HG03064 (cell line): ENCODE measurements around the gene IQCH.

ENCODE experiments used
- ATAC-seq: cut with Tn5 transposase; IDR thresholded peaks from one replicate; pipeline ENCODE4 v1.9.1; 2021; ENCODE audit warnings: low read depth; ENCODE audit not compliant: unreplicated experiment

Gene IQCH

GRCh38 chr15:67254238-67255175, at the start of gene IQCH, which contains the start of gene AAGAB:
IQCH (plus strand) TSS chr15:67254786; CDS start chr15:67254897, 111 bp downstream.
AAGAB (minus strand) TSS chr15:67254661; CDS start chr15:67254631, 30 bp downstream.
- ATAC-seq, result peak; percentile 83

- ATAC-seq, result no peak
Observed at GRCh38 chr15:67207555-67208207, 46.9 kb upstream of the IQCH start.

- no peak for ATAC-seq
Observed at GRCh38 chr15:67208396-67208795, 46.2 kb upstream of the IQCH start.

DNA sequence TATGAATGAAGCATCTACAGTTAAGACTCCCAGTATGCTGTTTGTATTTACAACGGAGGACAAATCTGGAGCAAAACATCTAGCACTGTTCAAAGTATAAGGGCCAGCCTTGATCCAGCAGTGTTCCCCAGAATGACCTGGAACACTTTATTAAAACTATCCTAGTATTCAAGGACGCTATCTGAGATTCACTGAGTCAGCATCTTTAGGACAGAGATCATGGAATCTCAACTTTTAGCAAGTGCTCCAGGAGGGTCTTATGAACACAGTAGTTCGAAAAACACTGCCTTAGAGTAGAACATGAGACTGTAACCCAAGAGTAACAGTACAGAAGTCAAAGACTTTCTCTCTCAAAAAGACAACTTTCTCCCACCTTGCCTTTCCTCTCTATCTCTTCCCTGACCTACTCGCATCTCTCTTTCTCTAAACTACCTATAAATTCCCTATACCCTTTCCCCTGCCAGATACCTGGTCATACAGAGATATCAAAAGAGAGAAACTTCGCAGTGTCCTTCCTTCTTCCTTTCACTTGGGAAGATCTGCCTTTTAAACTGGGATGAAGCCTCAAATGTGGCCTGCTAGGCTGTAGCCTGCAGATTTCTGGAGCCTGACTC, 43.9 kb upstream of the IQCH start:
- ATAC-seq, result no peak

- ATAC-seq, result no peak
Observed at GRCh38 chr15:67212684-67213367, 41.8 kb upstream of the IQCH start.

GRCh38 chr15:67215102-67215501, 39.5 kb upstream of the IQCH start:
- ATAC-seq, result no peak

- ATAC-seq, result no peak
Observed at GRCh38 chr15:67216859-67217258, 37.7 kb upstream of the IQCH start.

- ATAC-seq, result no peak
Observed at GRCh38 chr15:67218428-67218827, 36.2 kb upstream of the IQCH start.

DNA sequence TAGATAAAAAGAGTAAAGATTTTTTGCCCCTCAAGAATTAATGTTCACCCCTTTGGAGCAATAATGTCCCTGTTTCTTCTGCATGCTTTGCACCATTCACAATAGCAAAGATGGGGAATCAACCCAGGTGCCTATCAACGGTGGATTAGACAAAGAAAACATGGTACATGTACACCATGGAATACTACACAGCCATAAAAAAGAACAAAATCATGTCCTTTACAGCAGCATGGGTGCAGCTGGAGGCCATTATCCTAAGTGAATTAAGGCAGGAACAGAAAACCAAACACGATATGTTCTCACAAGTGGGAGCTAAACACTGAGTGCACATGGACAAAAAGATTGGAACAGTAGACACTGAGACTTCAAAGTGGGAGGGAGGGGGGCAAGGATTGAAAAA, 35.3 kb upstream of the IQCH start:
- no peak for ATAC-seq

DNA sequence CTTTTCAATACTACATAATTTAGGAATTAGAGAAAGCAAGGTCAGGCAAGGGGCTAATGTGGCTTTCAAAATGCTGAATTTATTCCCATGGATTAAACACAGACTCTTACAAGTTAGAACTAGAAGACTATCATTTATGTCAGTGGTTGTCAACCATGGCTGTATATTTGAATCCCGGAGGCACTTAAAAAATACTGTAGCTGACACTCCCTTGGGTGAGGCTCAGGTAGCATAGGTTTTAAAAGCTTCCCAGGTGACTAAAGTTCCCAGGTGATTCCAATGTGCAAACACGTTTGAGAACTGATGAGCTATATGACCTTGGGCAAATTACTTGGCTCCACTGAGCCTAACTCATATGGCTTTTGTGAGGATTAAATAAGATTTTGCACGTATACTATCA, 29.7 kb upstream of the IQCH start:
- no peak for ATAC-seq

DNA sequence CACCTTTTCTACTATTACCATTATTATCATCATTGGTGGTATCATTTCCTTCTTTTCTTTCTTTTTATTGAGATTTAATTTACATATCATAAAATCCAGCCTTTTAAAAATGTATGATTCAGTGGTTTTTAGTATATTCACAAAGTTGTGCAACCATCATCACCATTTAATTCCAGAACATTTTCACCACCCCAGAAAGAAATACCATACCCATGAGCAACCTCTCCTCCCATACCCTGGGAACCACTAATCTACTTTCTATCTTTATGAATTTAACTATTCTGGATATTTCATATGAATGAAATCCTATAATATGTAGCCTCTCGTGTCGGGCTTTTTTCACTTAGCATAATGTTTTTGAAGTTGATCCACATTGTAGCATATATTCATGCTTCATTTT, 29.2 kb upstream of the IQCH start:
- ATAC-seq, result no peak

GRCh38 chr15:67227431-67227830, 27.2 kb upstream of the IQCH start:
- no peak for ATAC-seq

- ATAC-seq, result no peak
Observed at GRCh38 chr15:67227846-67228245, 26.7 kb upstream of the IQCH start.

GRCh38 chr15:67228286-67228685, 26.3 kb upstream of the IQCH start:
- ATAC-seq, result no peak

GRCh38 chr15:67230504-67230903, 24.1 kb upstream of the IQCH start:
- no peak for ATAC-seq

- ATAC-seq, result no peak
Observed at GRCh38 chr15:67232591-67232990, 22.0 kb upstream of the IQCH start.

DNA sequence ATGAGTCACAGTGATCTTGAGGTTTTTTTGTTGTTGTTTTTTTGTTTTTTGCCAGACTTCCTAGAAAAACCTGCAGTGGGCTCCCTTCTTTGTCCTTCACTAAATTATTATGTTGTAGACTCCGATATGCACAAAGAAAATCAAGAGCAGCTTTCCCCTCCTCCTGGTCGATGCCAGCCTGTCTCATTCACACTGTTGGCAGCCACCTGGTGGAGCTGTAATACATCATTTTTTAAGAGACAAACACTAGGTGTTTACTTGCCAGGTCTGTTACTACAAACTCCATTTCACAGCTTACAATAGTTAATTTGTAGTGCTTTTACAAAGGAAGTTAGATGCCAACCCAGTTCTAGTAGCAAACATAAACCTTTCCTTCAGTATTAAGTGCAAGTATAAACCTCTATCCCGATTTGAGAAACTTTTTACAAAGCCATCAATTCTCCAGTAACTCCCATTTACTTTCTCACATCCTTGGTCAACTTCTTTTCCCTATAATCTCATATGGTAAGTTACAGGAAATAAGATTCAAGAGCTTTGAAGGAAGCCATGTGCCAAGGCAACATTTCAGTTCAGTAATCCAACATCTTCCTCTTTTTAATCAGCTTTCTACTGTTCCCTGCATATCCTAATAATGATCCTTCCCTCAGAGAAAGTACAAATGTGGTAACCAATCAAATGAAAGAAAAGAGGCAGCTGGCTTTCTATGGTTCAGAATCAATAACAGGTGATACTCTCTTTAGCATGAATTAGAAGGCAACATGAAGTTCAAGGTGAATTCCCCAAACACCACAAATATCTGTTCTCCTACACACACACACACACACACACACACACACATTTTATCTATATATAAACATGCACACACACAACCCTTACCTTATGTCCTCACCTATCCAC, 14.1 kb upstream of the IQCH start:
- no peak for ATAC-seq

GRCh38 chr15:67241132-67241855, 13.3 kb upstream of the IQCH start:
- ATAC-seq, result peak; percentile 79

GRCh38 chr15:67242708-67243111, 11.9 kb upstream of the IQCH start:
- ATAC-seq, result no peak
